ENCODE results near the gene P4HTM. TPM values are rescaled to one million over a fixed set of nuclear protein-coding genes. Genes with fewer than 3 reads are reported as not detected.
A peak's percentile ranks its signal among the peaks of the same experiment; 100 is the strongest.
"Not testable (repeated sequence)": the region's sequence is repeated elsewhere in the genome, so short reads cannot be mapped to it uniquely, and the experiment has no call there.

P4HTM gene
- polyA plus RNA-seq, 3 donors: 11.7 to 41.1 (median 20.2) TPM

DNA sequence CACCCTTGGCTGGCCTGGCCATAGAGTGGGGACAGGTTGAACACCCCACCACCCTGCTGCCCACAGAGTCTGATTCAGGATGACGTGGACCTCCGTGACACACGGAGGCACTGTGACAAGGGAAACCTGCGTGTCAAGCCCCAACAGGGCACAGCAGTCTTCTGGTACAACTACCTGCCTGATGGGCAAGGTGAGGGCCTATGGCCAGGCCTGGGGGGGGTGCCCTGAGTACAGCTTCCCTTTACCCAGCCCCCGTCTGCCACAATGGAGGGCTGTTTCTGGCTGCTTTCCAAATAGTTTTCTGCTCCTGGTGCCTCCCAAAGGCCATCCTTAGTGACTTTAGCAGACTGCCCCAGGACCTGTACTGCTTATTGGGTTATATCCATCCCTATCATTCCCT, 16.0 kb downstream of the P4HTM start:
- 93 to 98% (median 97%) methylated on average over 5 of the region's 5 CpGs for WGBS, 3 donors
- H3K27ac ChIP-seq (ENCODE audit: low read depth, low read length): no peak overlapping the region

DNA sequence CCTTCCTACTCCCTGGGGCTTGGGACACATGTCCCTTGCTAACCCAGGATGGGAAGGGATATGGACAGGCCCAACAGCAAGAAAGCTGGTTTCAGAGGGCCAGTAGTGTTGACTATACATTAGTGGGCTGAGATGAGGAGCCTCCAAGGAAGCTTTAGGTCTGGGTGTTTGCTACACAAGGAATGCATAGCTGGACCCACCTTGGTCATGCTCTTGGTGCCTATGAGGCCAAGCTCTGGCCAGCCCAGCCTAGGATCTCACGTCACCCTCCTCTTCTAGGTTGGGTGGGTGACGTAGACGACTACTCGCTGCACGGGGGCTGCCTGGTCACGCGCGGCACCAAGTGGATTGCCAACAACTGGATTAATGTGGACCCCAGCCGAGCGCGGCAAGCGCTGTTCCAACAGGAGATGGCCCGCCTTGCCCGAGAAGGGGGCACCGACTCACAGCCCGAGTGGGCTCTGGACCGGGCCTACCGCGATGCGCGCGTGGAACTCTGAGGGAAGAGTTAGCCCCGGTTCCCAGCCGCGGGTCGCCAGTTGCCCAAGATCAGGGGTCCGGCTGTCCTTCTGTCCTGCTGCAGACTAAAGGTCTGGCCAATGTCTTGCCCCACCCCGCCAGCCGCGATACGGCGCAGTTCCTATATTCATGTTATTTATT, 16.5 kb downstream of the P4HTM start:
- 2 to 5% (median 3%) methylated on average over 32 of the region's 32 CpGs for WGBS, 3 donors
- H3K27ac ChIP-seq (ENCODE audit: low read depth, low read length): no peak overlapping the region

DNA sequence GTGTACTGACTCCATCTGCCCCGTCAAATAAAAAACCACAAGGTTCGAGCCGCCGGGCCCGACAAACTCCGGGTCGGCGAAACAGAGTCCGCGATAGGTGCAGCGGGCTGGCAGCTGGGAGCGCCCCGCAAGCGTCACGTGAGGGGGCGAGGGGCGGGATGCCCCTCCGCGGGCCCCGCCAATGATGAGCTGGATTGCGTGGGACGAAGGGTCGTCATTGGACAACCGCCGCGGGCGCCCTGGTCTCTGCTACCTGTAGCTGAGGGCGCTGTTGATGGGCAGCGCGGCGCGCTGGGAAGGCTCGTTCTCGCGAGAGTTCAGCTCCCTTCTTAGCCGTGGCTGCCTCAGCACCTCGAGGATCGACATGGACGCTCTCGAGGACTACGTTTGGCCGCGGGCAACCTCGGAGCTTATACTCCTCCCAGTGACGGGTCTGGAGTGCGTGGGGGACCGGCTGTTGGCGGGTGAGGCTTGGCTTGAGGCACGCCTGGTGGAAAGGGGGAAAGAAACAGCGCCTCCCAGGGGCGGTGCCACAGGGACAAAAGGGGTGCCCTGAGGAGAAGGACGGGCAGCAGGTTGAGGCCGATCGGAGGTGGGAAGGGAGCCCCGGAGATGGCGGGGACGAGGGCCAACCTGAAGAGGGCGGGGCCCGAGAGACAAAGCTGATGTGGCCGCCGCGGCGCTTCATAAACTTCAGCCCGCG, 17.2 kb downstream of the P4HTM start, which contains the start of gene WDR6:
Gene WDR6 (plus strand): TSS at position 324 of the 703 bp plus-strand sequence. CDS start 41 bp downstream, at position 365.
- WGBS, 3 donors: 0 to 1% (median 1%) methylated on average over 61 to 65 of the region's 65 CpGs
- peak within 1 kb of the TSS; percentile 58 for H3K27ac ChIP-seq (ENCODE audit: low read depth, low read length)

DNA sequence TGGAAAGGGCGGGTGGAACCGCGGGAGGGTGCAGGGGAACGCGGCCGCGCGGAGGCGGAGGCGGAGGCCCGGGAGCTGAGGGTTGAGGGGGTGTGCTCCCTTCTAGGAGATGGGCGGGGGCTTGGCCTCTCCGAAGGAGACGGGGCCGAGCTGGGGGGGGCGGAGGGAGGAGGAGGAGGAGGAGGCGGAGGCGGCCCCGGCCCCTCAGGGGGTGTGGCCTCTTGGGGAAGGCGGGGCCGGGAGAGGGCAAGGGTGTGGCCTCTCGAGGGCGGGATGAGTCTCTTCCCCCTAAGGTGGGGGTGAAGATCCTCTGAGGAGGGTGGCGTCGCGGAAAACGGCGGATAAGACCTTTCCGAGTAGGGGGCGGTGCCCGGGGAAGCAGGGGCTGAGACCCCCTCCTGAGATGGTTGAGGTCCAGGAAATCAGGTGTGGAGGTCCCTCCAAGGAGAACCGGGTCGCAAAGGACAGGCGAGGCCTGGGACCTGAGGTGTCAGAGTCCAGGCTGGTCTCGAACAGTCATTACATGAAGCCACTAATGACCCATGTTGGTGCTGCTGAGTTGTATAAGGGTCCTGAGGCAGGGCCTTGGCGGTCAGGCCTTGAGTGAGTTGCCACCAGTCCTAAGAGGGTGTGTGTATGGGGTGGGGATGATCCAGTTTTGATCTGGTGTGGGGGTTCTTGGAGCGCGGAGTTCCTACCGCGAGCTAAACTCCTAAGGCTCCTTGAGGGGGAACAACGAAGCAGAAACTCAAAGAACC, 17.9 kb downstream of the P4HTM start:
- WGBS, 3 donors: 13 to 19% (median 14%) methylated on average over 30 to 41 of the region's 41 CpGs
- H3K27ac ChIP-seq (ENCODE audit: low read depth, low read length): peak overlapping the region; percentile 58

DNA sequence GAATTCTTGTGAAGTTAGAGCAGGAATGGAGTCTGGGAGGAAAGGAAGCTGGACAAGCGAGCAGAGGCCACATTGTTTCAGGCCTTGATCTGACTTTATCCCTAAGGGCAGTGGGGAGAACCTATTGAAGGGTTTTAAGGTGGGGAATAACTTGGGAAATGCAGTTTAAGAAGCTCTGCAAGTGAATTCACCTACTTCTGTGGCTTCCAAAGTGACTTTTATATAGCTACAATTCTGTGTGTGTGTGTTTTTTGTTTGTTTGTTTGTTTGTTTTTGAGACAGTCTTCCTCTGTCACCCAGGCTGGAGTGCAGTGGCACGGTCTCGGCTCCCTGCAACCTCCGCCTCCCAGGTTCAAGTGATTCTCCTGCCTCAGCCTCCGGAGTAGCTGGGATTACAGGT, 18.6 kb downstream of the P4HTM start:
- not testable (repeated sequence) for H3K27ac ChIP-seq (ENCODE audit: low read depth, low read length)
- WGBS, 3 donors: 75 to 90% (median 89%) methylated on average over 5 of the region's 5 CpGs

DNA sequence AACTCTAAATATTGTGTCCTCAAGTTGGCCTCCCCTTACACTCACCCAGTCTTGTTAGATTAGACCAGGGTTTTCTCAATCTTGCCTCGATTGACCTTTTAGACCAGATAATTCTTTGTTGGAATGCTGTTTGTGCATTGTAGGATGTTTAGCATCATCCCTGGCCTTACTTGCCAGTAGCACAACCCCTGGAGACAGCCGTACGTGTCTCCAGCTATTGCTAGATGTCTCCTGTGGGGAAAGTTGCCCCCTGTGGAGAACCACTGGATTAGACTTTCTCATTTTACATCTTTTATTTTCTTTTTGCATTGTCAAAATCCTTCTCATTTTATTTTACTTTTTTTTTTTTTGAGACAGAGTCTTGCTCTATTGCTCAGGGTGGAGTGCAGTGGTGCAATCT, 19.4 kb downstream of the P4HTM start:
- H3K27ac ChIP-seq (ENCODE audit: low read depth, low read length): no peak overlapping the region
- 68 to 74% (median 68%) methylated on average over 3 of the region's 3 CpGs for WGBS, 3 donors

DNA sequence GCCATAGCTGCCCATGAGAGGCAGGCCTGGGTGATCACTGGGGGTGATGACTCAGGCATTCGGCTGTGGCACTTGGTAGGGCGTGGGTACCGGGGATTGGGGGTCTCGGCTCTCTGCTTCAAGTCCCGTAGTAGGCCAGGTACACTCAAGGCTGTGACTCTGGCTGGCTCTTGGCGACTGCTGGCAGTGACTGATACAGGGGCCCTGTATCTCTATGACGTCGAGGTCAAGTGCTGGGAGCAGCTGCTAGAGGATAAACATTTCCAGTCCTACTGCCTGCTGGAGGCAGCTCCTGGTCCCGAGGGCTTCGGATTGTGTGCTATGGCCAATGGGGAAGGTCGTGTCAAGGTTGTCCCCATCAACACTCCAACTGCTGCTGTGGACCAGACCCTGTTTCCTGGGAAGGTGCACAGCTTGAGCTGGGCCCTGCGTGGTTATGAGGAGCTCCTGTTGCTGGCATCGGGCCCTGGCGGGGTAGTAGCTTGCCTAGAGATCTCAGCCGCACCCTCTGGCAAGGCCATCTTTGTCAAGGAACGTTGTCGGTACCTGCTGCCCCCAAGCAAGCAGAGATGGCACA, 22.5 kb downstream of the P4HTM start:
- H3K27ac ChIP-seq (ENCODE audit: low read depth, low read length): no peak overlapping the region
- WGBS, 3 donors: 40 to 81% (median 73%) methylated on average over 17 of the region's 17 CpGs

DNA sequence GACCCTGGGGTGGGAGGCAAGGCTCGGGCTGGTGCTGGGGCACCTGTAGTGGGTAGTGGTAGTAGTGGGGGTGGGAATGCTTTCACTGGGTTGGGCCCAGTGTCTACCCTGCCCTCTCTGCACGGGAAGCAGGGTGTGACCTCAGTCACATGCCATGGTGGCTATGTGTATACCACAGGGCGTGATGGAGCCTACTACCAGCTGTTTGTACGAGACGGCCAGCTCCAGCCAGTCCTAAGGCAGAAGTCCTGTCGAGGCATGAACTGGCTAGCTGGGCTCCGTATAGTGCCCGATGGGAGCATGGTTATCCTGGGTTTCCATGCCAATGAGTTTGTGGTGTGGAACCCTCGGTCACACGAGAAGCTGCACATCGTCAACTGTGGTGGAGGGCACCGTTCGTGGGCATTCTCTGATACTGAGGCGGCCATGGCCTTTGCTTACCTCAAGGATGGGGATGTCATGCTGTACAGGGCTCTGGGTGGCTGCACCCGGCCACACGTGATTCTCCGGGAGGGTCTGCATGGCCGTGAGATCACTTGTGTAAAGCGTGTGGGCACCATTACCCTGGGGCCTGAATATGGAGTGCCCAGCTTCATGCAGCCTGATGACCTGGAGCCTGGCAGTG, 23.2 kb downstream of the P4HTM start:
- 76 to 86% (median 83%) methylated on average over 19 of the region's 19 CpGs for WGBS, 3 donors
- H3K27ac ChIP-seq (ENCODE audit: low read depth, low read length): no peak overlapping the region

DNA sequence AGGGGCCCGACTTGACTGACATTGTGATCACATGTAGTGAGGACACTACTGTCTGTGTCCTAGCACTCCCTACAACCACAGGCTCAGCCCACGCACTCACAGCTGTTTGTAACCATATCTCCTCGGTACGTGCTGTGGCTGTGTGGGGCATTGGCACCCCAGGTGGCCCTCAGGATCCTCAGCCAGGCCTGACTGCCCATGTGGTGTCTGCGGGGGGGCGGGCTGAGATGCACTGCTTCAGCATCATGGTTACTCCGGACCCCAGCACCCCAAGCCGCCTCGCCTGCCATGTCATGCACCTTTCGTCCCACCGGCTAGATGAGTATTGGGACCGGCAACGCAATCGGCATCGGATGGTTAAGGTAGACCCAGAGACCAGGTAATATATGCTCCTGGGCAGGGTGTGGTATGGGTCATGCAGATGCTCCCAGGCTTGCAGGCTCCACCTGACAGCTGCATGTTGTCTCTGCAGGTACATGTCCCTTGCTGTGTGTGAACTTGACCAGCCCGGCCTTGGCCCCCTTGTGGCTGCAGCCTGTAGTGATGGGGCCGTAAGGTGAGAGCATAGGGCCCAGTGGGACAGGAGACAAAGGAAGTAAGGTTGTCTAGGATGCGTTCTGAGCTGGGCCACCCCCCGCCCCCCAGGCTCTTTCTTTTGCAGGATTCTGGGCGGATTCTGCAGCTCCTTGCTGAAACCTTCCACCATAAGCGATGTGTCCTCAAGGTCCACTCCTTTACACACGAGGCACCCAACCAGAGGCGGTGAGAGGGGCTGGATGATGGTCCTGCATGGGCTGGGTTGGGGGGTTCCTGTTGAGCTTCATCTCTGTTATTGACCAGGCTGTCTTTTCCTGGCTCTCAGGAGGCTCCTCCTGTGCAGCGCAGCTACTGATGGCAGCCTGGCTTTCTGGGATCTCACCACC, 24.0 kb downstream of the P4HTM start:
- H3K27ac ChIP-seq (ENCODE audit: low read depth, low read length): no peak overlapping the region
- 84 to 86% (median 86%) methylated on average over 24 of the region's 24 CpGs for WGBS, 3 donors

DNA sequence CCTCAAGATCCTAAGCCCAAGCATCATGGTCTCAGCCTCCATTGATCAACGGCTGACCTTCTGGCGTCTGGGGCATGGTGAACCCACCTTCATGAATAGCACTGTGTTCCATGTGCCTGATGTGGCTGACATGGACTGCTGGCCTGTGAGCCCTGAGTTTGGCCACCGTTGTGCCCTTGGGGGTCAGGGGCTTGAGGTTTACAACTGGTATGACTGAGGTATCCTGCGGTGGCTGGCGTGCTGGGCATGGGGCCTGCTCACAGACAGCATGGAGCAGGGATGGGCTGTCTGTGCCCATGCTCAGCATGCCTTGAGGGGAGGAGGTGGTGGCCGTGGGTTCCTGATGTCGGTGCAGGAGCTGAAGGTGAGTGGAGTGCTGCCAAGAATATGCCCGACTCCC, 25.0 kb downstream of the P4HTM start:
- 73 to 90% (median 84%) methylated on average over 8 of the region's 8 CpGs for WGBS, 3 donors
- no peak overlapping the region for H3K27ac ChIP-seq (ENCODE audit: low read depth, low read length)

DNA sequence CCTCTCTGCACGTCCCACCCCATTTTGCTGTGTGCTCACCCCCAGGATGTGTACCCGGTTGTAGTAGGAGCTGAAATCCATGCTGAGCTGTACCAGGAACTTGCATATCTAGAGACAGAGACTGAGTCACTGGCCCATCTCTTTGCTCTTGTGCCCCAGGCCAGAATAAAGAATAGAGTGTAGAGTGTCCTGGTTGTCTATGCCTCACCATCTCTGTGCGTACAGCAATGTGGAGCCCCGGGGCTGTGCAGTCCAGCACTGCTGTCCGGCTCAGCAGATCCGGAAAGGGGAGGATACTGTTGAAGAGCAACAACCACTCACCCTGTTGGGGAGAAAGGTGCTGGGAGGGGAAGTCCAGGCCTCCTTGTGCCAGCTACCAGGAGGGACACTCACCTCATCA, 25.7 kb downstream of the P4HTM start:
- 74 to 85% (median 80%) methylated on average over 6 of the region's 6 CpGs for WGBS, 3 donors

DNA sequence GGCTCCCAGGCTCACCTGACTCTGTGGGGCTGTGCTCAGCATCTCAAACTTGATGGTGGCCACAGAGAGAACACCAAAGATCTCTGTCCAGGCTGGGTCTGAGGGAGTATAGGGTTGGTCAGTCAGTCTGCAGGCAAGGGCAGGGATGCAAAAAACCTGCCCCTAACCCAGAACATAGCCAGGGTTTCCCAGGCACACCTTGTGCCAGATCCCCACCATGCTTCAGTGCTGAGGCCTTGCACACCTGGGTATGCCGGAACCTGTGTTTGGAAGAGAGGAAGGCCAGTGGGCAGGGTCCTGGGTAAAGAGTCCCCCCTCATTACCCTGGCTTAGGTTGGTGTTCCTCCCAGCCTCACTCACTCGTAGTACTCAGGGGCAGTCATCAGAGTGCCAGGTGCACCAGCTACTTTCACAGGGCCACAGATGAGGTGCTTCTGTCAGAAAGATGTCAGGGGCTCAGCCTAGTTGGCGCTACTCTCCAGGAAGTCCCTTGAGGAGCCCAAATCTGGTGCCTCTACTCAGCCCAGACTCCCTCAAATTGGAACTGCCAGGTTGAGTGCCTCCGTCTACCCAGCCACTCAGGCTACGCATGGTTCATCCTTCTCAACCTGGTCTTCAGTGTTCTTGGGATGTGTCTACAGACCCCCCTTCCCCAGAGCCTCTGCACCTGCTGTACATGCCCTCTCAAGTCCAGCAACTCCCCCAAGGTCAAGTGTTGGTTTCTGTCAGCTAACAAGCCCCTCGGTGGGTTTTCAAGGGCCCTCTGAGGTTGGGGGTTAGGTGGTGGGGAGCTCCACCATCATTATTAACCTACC, 26.6 kb downstream of the P4HTM start:
- no peak overlapping the region for H3K27ac ChIP-seq (ENCODE audit: low read depth, low read length)
- WGBS, 3 donors: 81 to 90% (median 88%) methylated on average over 6 of the region's 6 CpGs

More for the DNA sequence above, 25.7 kb downstream of the P4HTM start:
- no peak overlapping the region for H3K27ac ChIP-seq (ENCODE audit: low read depth, low read length)

DNA sequence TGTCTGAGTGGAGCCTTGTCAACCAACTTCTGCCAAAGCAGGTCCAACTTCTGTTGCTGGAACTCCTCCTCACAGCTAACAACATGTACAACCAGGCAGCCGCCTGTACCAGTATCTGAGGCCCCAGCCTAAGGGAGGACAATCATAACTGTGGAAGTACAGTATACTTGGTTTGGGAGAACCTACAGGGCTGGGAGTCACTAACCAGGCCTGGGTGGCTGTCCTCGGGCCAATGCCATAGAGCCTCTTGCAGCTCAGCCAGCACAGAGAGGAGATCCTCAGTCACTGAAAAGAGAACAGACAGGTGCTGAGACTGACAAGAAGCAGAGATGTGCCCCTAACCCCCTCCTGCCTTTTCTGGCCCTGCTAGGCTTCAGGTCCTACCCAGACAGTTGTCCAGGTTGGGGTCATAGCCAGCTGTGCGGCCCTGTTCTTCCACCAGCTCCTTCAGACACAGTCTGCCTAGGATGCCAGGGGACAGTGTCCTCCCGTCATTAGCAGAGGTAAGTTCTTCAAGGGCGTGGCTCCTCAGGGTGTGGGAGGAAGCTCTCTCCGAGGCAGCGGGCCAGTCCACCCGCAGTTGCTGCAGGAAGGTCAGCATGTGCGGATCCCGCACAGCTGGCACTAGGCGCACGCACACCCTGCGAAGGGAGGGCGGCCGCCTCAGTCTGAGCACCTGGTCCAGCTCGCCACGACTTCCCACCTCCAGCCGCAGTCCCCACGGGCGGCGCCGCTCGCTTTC, 27.4 kb downstream of the P4HTM start:
- WGBS, 3 donors: 8 to 10% (median 10%) methylated on average over 23 of the region's 23 CpGs
- no peak overlapping the region for H3K27ac ChIP-seq (ENCODE audit: low read depth, low read length)

DNA sequence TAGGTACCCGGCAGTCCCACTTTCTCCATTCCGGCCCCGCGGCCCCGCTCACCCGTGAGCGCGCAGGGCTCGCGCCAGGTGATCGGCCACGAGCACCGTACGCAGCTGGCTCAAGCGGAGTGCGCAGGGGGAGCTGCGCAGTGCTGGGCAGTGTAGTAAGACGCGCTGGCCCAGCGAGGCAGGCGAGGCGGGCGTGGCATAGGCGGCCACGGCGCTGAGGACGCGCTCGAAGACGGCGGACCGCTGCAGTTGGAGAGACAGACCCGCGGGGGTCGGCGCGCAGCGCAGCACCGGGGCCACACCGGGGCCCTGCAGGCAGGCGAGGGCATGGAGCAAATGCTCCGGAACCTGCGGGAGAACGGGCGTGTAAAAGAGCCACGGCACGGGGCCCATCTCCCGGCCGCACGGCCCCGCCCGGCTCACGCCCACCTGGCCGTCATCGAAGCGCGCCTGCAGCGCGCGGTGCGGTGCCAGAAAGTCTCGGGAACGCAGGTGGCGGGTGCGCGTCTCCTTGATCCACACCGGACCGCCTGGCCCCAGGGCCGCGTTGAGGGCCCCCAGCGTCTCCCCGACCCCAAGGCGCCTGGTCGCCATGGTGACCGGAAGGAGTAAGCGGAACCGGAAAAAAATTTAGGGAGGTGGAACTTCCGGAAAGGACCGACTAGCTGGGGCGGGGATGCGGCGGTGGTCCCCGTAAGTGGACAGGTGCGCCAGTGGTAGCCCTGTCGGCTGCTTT, 28.1 kb downstream of the P4HTM start, which contains the start of gene DALRD3:
Gene DALRD3 (minus strand): TSS at position 610 of the 736 bp plus-strand sequence. CDS start 16 bp downstream, at position 594.
- 0 to 1% (median 0%) methylated on average over 76 to 85 of the region's 85 CpGs for WGBS, 3 donors
- no peak within 1 kb of the TSS for H3K27ac ChIP-seq (ENCODE audit: low read depth, low read length)

DNA sequence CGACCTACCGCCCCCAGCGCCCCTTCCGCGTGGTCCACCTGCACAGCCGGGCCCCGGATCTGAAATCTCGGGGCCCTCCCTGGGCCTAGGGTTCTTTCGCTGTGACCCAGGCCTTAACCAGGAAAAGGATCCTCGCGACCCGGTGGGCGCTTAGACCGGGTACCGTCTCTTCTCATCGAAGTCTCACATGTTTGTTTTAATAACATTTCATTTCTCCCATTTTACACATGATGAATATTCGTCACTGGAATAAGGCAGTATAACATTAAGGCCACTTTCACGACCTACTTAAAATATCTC, 28.6 kb downstream of the P4HTM start:
- 2% methylated on average over 15 to 18 of the region's 18 CpGs for WGBS, 3 donors
- H3K27ac ChIP-seq (ENCODE audit: low read depth, low read length): no peak overlapping the region

DNA sequence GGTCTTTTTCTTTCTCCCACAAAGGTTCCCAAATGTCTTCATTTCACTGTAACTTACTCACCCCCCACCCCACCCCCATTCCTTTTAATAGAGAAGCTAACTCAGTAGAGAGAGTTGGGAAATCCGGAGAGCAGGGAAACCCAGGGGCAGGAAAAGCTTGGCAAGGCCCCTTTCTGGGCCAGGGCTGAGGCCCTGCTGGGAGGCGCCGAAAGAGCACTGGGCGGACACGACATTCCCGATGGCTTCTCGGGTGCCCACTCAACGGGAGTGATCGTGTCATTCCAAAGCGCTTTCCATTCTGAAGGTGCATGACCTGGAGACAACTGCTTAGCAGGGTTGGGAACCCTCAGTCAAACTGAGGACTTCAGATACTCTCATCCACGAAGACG, 29.9 kb downstream of the P4HTM start:
- WGBS, 3 donors: 30 to 33% (median 30%) methylated on average over 12 of the region's 12 CpGs
- H3K27ac ChIP-seq (ENCODE audit: low read depth, low read length): no peak overlapping the region
